ENCODE data around the gene ANKRD44. TPM values are rescaled to one million over a fixed set of nuclear protein-coding genes. Genes with fewer than 3 reads are reported as not detected.

Gene ANKRD44
- total RNA-seq, 2 experiments from 2014 or later, result 214 to 246 TPM

GRCh38 chr2:197128126-197128525 lies 182.5 kb downstream of the ANKRD44 start:
- H3K27ac Mint-ChIP-seq, result peak overlapping the region; percentile 63
- peaks cover 75% of the 10 kb centered on the region for H3K36me3 Mint-ChIP-seq (ENCODE audit: low read depth)
- peak overlapping the region; percentile 23 for H3K4me3 Mint-ChIP-seq
- ChIA-PET CTCF (interaction anchor here (1.3 to 2.6 kb wide), 4 partner anchors 13 to 164 kb away, joined by 3 to 27 read pairs (median 4); no protein-coding TSS in a partner anchor), POLR2A (interaction anchor here (0.8 to 2.1 kb wide), 5 partner anchors 9 to 40 kb away, joined by 3 to 6 read pairs (median 4); no protein-coding TSS in a partner anchor)
- no peak for DNase-seq
- no peaks in the 10 kb centered on the region for H3K27me3 Mint-ChIP-seq
- H3K9me3 Mint-ChIP-seq, result peaks cover 6% of the 10 kb centered on the region
- peaks cover 55% of the 10 kb centered on the region for H3K4me1 Mint-ChIP-seq

- H3K27me3 Mint-ChIP-seq, result no peaks in the 10 kb centered on the region
- H3K4me1 Mint-ChIP-seq, result peaks cover 55% of the 10 kb centered on the region
- no peak overlapping the region for H3K27ac Mint-ChIP-seq
- CTCF ChIA-PET, result interaction anchor here (0.5 to 2.6 kb wide), 8 partner anchors 10 to 346 kb away, joined by 3 to 27 read pairs (median 4); no protein-coding TSS in a partner anchor
- H3K9me3 Mint-ChIP-seq, result peaks cover 6% of the 10 kb centered on the region
- no peak for DNase-seq
- peaks cover 75% of the 10 kb centered on the region for H3K36me3 Mint-ChIP-seq (ENCODE audit: low read depth)
- no peak overlapping the region for H3K4me3 Mint-ChIP-seq
- POLR2A ChIA-PET, result interaction anchor here (0.9 to 2.1 kb wide), 8 partner anchors 9 to 81 kb away, joined by 3 to 6 read pairs (median 3); no protein-coding TSS in a partner anchor
Measured at GRCh38 chr2:197126630-197127352, 183.8 kb downstream of the ANKRD44 start.

- no peaks in the 10 kb centered on the region for H3K27me3 Mint-ChIP-seq
- ChIA-PET POLR2A (no interaction called here), CTCF (no interaction called here)
- no peak overlapping the region for H3K4me3 Mint-ChIP-seq
- peaks cover 48% of the 10 kb centered on the region for H3K4me1 Mint-ChIP-seq
- H3K36me3 Mint-ChIP-seq (ENCODE audit: low read depth), result peaks cover 86% of the 10 kb centered on the region
- no peak overlapping the region for H3K27ac Mint-ChIP-seq
- peaks cover 6% of the 10 kb centered on the region for H3K9me3 Mint-ChIP-seq
- no peak for DNase-seq
Measured at GRCh38 chr2:197124639-197125390, 185.8 kb downstream of the ANKRD44 start.

- Mint-ChIP-seq H3K36me3 (ENCODE audit: low read depth) (peaks cover 86% of the 10 kb centered on the region), H3K4me1 (peaks cover 33% of the 10 kb centered on the region), H3K27ac (no peak overlapping the region), H3K9me3 (peaks cover 2% of the 10 kb centered on the region), H3K27me3 (no peaks in the 10 kb centered on the region), H3K4me3 (no peak overlapping the region)
- CTCF ChIA-PET, result interaction anchor here (1.5 to 3.1 kb wide), 2 partner anchors 9 to 46 kb away, joined by 6 to 17 read pairs; no protein-coding TSS in a partner anchor
- POLR2A ChIA-PET, result no interaction called here
- no peak for DNase-seq
Measured at GRCh38 chr2:197122821-197123220, 187.8 kb downstream of the ANKRD44 start.

- ChIA-PET POLR2A (interaction anchor here (0.7 to 1.5 kb wide), 2 partner anchors 186 to 188 kb away, joined by 3 read pairs; partner anchors contain the start of gene ANKRD44), CTCF (interaction anchor here (1.6 to 3.1 kb wide), 2 partner anchors 8 to 11 kb away, joined by 4 to 17 read pairs; no protein-coding TSS in a partner anchor)
- H3K27me3 Mint-ChIP-seq, result no peaks in the 10 kb centered on the region
- peaks cover 87% of the 10 kb centered on the region for H3K36me3 Mint-ChIP-seq (ENCODE audit: low read depth)
- no peak overlapping the region for H3K4me3 Mint-ChIP-seq
- H3K9me3 Mint-ChIP-seq, result no peaks in the 10 kb centered on the region
- no peak for DNase-seq
- H3K27ac Mint-ChIP-seq, result peak overlapping the region; percentile 51
- peaks cover 32% of the 10 kb centered on the region for H3K4me1 Mint-ChIP-seq
Measured at GRCh38 chr2:197121756-197122385, 188.7 kb downstream of the ANKRD44 start.

- ChIA-PET CTCF (interaction anchor here (1.1 to 3.1 kb wide), 3 partner anchors 8 to 47 kb away, joined by 4 to 17 read pairs (median 5); no protein-coding TSS in a partner anchor), POLR2A (interaction anchor here (0.7 to 1.5 kb wide), 2 partner anchors 187 to 189 kb away, joined by 3 read pairs; partner anchors contain the start of gene ANKRD44)
- DNase-seq, result peak; percentile 31
- peaks cover 87% of the 10 kb centered on the region for H3K36me3 Mint-ChIP-seq (ENCODE audit: low read depth)
- H3K27me3 Mint-ChIP-seq, result no peaks in the 10 kb centered on the region
- H3K27ac Mint-ChIP-seq, result peak overlapping the region; percentile 51
- H3K9me3 Mint-ChIP-seq, result no peaks in the 10 kb centered on the region
- no peak overlapping the region for H3K4me3 Mint-ChIP-seq
- H3K4me1 Mint-ChIP-seq, result peaks cover 38% of the 10 kb centered on the region
Measured at GRCh38 chr2:197121255-197121654, 189.3 kb downstream of the ANKRD44 start.

- DNase-seq, result no peak
- Mint-ChIP-seq H3K9me3 (no peaks in the 10 kb centered on the region), H3K27me3 (no peaks in the 10 kb centered on the region), H3K4me1 (peaks cover 25% of the 10 kb centered on the region), H3K27ac (no peak overlapping the region), H3K36me3 (ENCODE audit: low read depth) (peaks cover 50% of the 10 kb centered on the region), H3K4me3 (no peak overlapping the region)
- ChIA-PET CTCF (interaction anchor here (0.8 kb wide), 1 partner anchor 172 kb away, joined by 4 read pairs; no protein-coding TSS in a partner anchor), POLR2A (interaction anchor here (1.5 kb wide), 1 partner anchor 11 kb away, joined by 3 read pairs; no protein-coding TSS in a partner anchor)
Measured at GRCh38 chr2:197116306-197116879, 194.2 kb downstream of the ANKRD44 start.

- no peak overlapping the region for H3K4me3 Mint-ChIP-seq
- no peak overlapping the region for H3K27ac Mint-ChIP-seq
- peaks cover 43% of the 10 kb centered on the region for H3K36me3 Mint-ChIP-seq (ENCODE audit: low read depth)
- no peaks in the 10 kb centered on the region for H3K9me3 Mint-ChIP-seq
- ChIA-PET POLR2A (interaction anchor here (1.5 kb wide), 1 partner anchor 12 kb away, joined by 3 read pairs; no protein-coding TSS in a partner anchor), CTCF (interaction anchor here (0.8 to 4.1 kb wide), 3 partner anchors 12 to 196 kb away, joined by 3 to 49 read pairs (median 22); partner anchors contain the start of gene ANKRD44)
- no peaks in the 10 kb centered on the region for H3K27me3 Mint-ChIP-seq
- H3K4me1 Mint-ChIP-seq, result peaks cover 20% of the 10 kb centered on the region
- no peak for DNase-seq
Measured at GRCh38 chr2:197115325-197115724, 195.3 kb downstream of the ANKRD44 start.

GRCh38 chr2:197113275-197113711 lies 197.3 kb downstream of the ANKRD44 start:
- H3K9me3 Mint-ChIP-seq, result no peaks in the 10 kb centered on the region
- POLR2A ChIA-PET, result interaction anchor here (0.7 to 1.4 kb wide), 11 partner anchors 14 to 216 kb away, joined by 3 to 5 read pairs (median 3); partner anchors contain the start of gene ANKRD44

GRCh38 chr2:197109326-197109725 lies 201.3 kb downstream of the ANKRD44 start:
- CTCF ChIA-PET, result no interaction called here
- no peak overlapping the region for H3K27ac Mint-ChIP-seq
- no peaks in the 10 kb centered on the region for H3K27me3 Mint-ChIP-seq
- POLR2A ChIA-PET, result no interaction called here
- H3K4me3 Mint-ChIP-seq, result no peak overlapping the region
- H3K4me1 Mint-ChIP-seq, result no peaks in the 10 kb centered on the region
- DNase-seq, result no peak
- no peaks in the 10 kb centered on the region for H3K9me3 Mint-ChIP-seq
- H3K36me3 Mint-ChIP-seq (ENCODE audit: low read depth), result peaks cover 36% of the 10 kb centered on the region

More at GRCh38 chr2:197113275-197113711, 197.3 kb downstream of the ANKRD44 start:
- H3K27ac Mint-ChIP-seq, result no peak overlapping the region
- H3K4me3 Mint-ChIP-seq, result no peak overlapping the region
- no peak for DNase-seq
- H3K27me3 Mint-ChIP-seq, result no peaks in the 10 kb centered on the region
- peaks cover 14% of the 10 kb centered on the region for H3K4me1 Mint-ChIP-seq
- CTCF ChIA-PET, result interaction anchor here (0.6 to 4.1 kb wide), 53 partner anchors 8 to 407 kb away, joined by 3 to 49 read pairs (median 5); partner anchors contain the start of gene ANKRD44
- H3K36me3 Mint-ChIP-seq (ENCODE audit: low read depth), result peaks cover 29% of the 10 kb centered on the region

GRCh38 chr2:197108758-197109157 lies 201.8 kb downstream of the ANKRD44 start:
- Mint-ChIP-seq H3K36me3 (ENCODE audit: low read depth) (peaks cover 39% of the 10 kb centered on the region), H3K4me1 (no peaks in the 10 kb centered on the region), H3K9me3 (no peaks in the 10 kb centered on the region), H3K27ac (no peak overlapping the region), H3K4me3 (no peak overlapping the region), H3K27me3 (no peaks in the 10 kb centered on the region)
- no peak for DNase-seq
- ChIA-PET CTCF (no interaction called here), POLR2A (interaction anchor here (0.7 kb wide), 1 partner anchor 185 kb away, joined by 3 read pairs; no protein-coding TSS in a partner anchor)

Measured in activated CD4-positive, alpha-beta memory T cell treated with anti-CD3 and anti-CD28 coated beads, Interleukin-2, amount 10 ng/mL, durations not matched to agents 7 days and 5 days (primary cell).